Measurements from ENCODE around the gene GLRA3.

GRCh38 chr4:174690665-174691064 lies 138.4 kb downstream of the GLRA3 start:
- TF ChIP-seq YY1 (IDR thresholded peaks at IDR 0.05; ENCODE audit: insufficient read depth, insufficient read length) (no peak), ZNF274 (IDR thresholded peaks at IDR 0.05; ENCODE audit: low read depth, low read length) (no peak), SUZ12 (IDR thresholded peaks at IDR 0.05; ENCODE audit: extremely low read depth, insufficient read depth, insufficient read length) (no peak)

All from NT2/D1 (cell line).